Heart left ventricle (tissue), 13 donors: ENCODE data around the gene GSTA2.

Experiments
- POLR2A ChIP-seq, 2 donors: fragments of 450-650 bp; IDR thresholded peaks; one replicate each; pipeline ENCODE4 v1.6.1; 2017; ENCODE audit warnings: antibody characterized with exemption in 2 of 2, mild to moderate bottlenecking in 2 of 2, moderate library complexity in 2 of 2
- TF ChIP-seq, protein P1 (sequence below), 12 donors: fragments of 200-600 bp; sonication (generic) in 4 of 12; IDR thresholded peaks; one replicate each; pipeline versions ENCODE4 v1.5.0 to v1.8.0; 2018 to 2022; ENCODE audit warnings: antibody characterized with exemption in 12 of 12, mild to moderate bottlenecking in 5 of 12
- donor health status: ischemic (EF 13 %, LVEDD 7.1; RV severe dilation, severe dysfunction).
- donor health status: DM: no; HTN: yes; CAD: no.
- donor health status: DM: no; HTN: no; CAD: no.
- donor health status: ischemic (EF 25% LVEDD 6.9; RV normal size, moderate dysfunction).
- donor health status: ischemic (EF 25% LVEDD 5.7; RV mildly dilated, moderate dysfunction).
- donor health status: ischemic (EF 35%, LVEDD 5.7; RV mildly dilated, moderate dysfunction).
- donor health status: nonischemic (EF 11% LVEDD 7.7; RV severe dilation, severe dysfunction).
- donor health status: DM: yes; HTN: yes; CAD: no.
- donor health status: PGD.
- donor health status: ischemic (EF 29% LVEDD 5.4; RV normal size, mild dysfunction).
- donor health status: nonischemic (EF 23%, LVEDD 6.1; RV moderate dilation, normal function).

DNA sequence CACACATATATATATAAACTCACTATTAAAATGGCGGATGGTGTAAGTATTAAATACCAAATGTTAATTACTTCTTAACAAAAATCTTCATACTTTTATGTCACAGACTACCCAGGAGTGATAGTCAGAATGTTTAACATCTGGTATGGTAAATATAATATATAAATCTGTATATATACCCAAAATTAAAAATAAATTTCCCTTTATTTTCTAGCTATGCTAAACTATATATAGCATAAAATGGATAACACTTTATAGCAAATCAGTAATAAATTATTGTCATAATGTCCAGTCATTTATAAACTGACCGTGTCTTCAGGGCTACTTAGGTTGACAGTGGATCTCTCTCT, 37.1 kb downstream of the GSTA2 start:
- no peak for TF ChIP-seq POLR2A (IDR thresholded peaks at IDR 0.05)
- TF ChIP-seq, protein P1, sequence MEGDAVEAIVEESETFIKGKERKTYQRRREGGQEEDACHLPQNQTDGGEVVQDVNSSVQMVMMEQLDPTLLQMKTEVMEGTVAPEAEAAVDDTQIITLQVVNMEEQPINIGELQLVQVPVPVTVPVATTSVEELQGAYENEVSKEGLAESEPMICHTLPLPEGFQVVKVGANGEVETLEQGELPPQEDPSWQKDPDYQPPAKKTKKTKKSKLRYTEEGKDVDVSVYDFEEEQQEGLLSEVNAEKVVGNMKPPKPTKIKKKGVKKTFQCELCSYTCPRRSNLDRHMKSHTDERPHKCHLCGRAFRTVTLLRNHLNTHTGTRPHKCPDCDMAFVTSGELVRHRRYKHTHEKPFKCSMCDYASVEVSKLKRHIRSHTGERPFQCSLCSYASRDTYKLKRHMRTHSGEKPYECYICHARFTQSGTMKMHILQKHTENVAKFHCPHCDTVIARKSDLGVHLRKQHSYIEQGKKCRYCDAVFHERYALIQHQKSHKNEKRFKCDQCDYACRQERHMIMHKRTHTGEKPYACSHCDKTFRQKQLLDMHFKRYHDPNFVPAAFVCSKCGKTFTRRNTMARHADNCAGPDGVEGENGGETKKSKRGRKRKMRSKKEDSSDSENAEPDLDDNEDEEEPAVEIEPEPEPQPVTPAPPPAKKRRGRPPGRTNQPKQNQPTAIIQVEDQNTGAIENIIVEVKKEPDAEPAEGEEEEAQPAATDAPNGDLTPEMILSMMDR (IDR thresholded peaks at IDR 0.05), result no peak
